A673 (cell line): ENCODE results near the gene TRPV2. TPM values are rescaled to one million over a fixed set of nuclear protein-coding genes. Genes with fewer than 3 reads are reported as not detected.
"Not testable (repeated sequence)": the region's sequence is repeated elsewhere in the genome, so short reads cannot be mapped to it uniquely, and the experiment has no call there.

Source experiments
- BruUV-seq: library from RNA; stranded (reverse); fragments of 400-500 nt; replicated peaks from 2 replicates; lab custom pipeline; 2021; lab: Mats Ljungman, UMichigan
- CTCF ChIA-PET: fragments of 300-600 bp; sonication (Branson Sonifier 250); formaldehyde crosslinking; loops from one replicate; lab custom pipeline; 2022; ENCODE audit warnings: antibody characterized with exemption; lab: Charles Lee
- POLR2A ChIA-PET: fragments of 300-600 bp; sonication (Branson Sonifier 250); formaldehyde crosslinking; loops from one replicate; lab custom pipeline; 2022; ENCODE audit warnings: antibody characterized with exemption; ENCODE audit not compliant: low non-redundant PET; lab: Charles Lee
- DNase-seq: peaks from one replicate; pipeline ENCODE4 v3.0.0-alpha.2; 2015; ENCODE audit warnings: low spot score
- H3K27ac ChIP-seq: fragments of 200-600 bp; sonication (generic); 2 replicates; pipeline ENCODE4 v1.5.1; 2016; ENCODE audit warnings: mixed run types, low read depth, mild to moderate bottlenecking, mixed read lengths, antibody characterized with exemption, low read length; ENCODE audit not compliant: poor library complexity, severe bottlenecking
- H3K27me3 ChIP-seq: fragments of 200-600 bp; sonication (generic); replicated peaks from 2 replicates; pipeline ENCODE4 v1.6.1; 2017; ENCODE audit warnings: mixed run types, low read depth, mild to moderate bottlenecking, mixed read lengths, antibody characterized with exemption, low read length; ENCODE audit not compliant: insufficient read depth, poor library complexity
- H3K36me3 ChIP-seq: fragments of 200-600 bp; sonication (generic); 2 replicates; pipeline ENCODE4 v1.6.1; 2016; ENCODE audit warnings: mixed run types, mild to moderate bottlenecking, mixed read lengths, antibody characterized with exemption, low read length; ENCODE audit not compliant: insufficient read depth, poor library complexity, severe bottlenecking
- H3K4me1 ChIP-seq: fragments of 200-600 bp; sonication (generic); 2 replicates; pipeline ENCODE4 v1.6.1; 2017; ENCODE audit warnings: mixed run types, mild to moderate bottlenecking, mixed read lengths, antibody characterized with exemption, low read length; ENCODE audit not compliant: insufficient read depth, poor library complexity, severe bottlenecking
- H3K4me3 ChIP-seq: fragments of 200-600 bp; sonication (generic); 2 replicates; pipeline ENCODE4 v1.5.1; 2016; ENCODE audit warnings: low read depth, mixed run types, mild to moderate bottlenecking, mixed read lengths, low read length; ENCODE audit not compliant: poor library complexity, severe bottlenecking
- H3K9me3 ChIP-seq: fragments of 200-600 bp; sonication (generic); 2 replicates; pipeline ENCODE4 v1.6.1; 2016; ENCODE audit warnings: mixed run types, low read depth, mild to moderate bottlenecking, mixed read lengths, antibody characterized with exemption, low read length; ENCODE audit not compliant: poor library complexity, severe bottlenecking
- CTCF ChIP-seq: fragments of 300-800, 200-600 bp; sonication (generic); conservative IDR thresholded peaks from 2 replicates; pipeline ENCODE4 v1.5.1; 2017; ENCODE audit warnings: low read depth, mild to moderate bottlenecking, antibody characterized with exemption, low read length, moderate library complexity, mixed read lengths
- EZH2 ChIP-seq: fragments of 200-600 bp; sonication (generic); IDR thresholded peaks from 2 replicates; pipeline ENCODE4 v1.6.1; 2017; ENCODE audit warnings: borderline replicate concordance, low read depth, mild to moderate bottlenecking, mixed read lengths, antibody characterized with exemption, low read length; ENCODE audit not compliant: poor library complexity, severe bottlenecking
- intact Hi-C: fragments of 100-400 bp; cut with micrococcal nuclease; formaldehyde crosslinking; loops from one replicate; pipeline ENCODE4 v1.10.0; 2022; ENCODE audit not compliant: unreplicated experiment
- total RNA-seq: library from RNA; stranded (reverse); gene quantifications from 2 replicates; pipeline ENCODE4 v1.2.3, GENCODE V29; 2021

The TRPV2 gene
- total RNA-seq, 1 experiment from 2014 or later, result not detected

GRCh38 chr17:16395887-16396286, 19.5 kb upstream of the TRPV2 start:
- H3K4me1 ChIP-seq, CTCF ChIA-PET, H3K27me3 ChIP-seq, intact Hi-C loops, BruUV-seq, DNase-seq, H3K4me3 ChIP-seq, POLR2A ChIA-PET, H3K27ac ChIP-seq, H3K9me3 ChIP-seq, H3K36me3 ChIP-seq: not testable (repeated sequence)

GRCh38 chr17:16396693-16397092, 18.7 kb upstream of the TRPV2 start:
- H3K27ac ChIP-seq, intact Hi-C loops, H3K4me1 ChIP-seq, H3K9me3 ChIP-seq, BruUV-seq, CTCF ChIA-PET, POLR2A ChIA-PET, DNase-seq, H3K27me3 ChIP-seq, H3K36me3 ChIP-seq, H3K4me3 ChIP-seq: not testable (repeated sequence)

- intact Hi-C loops, result no loop called here
- BruUV-seq, result no TSS peak
- ChIA-PET POLR2A (no interaction called here), CTCF (no interaction called here)
- no peaks in the 10 kb centered on the region for H3K27me3 ChIP-seq
- no peak overlapping the region for H3K4me3 ChIP-seq
- H3K36me3 ChIP-seq, result no peaks in the 10 kb centered on the region
- DNase-seq, result no peak
- H3K4me1 ChIP-seq, result no peaks in the 10 kb centered on the region
- H3K27ac ChIP-seq, result no peak overlapping the region
- no peaks in the 10 kb centered on the region for H3K9me3 ChIP-seq
- TF ChIP-seq EZH2 (no peak), CTCF (no peak)
Observed at GRCh38 chr17:16398270-16399267, 16.8 kb upstream of the TRPV2 start.

- POLR2A ChIA-PET, result interaction anchor here (0.9 kb wide), 1 partner anchor 47 kb away, joined by 7 read pairs; no protein-coding TSS in a partner anchor
- not testable (repeated sequence) for BruUV-seq
Observed at GRCh38 chr17:16403847-16404246, 11.5 kb upstream of the TRPV2 start.

More at GRCh38 chr17:16403847-16404246, 11.5 kb upstream of the TRPV2 start:
- H3K9me3 ChIP-seq, H3K4me1 ChIP-seq, DNase-seq, H3K36me3 ChIP-seq, H3K27ac ChIP-seq, H3K4me3 ChIP-seq, H3K27me3 ChIP-seq, intact Hi-C loops: not testable (repeated sequence)
- CTCF ChIA-PET, result interaction anchor here (0.6 kb wide), 1 partner anchor 23 kb away, joined by 5 read pairs; the partner anchor contains the start of gene UBB
